ENCODE measurements around the gene LRTM2.
A peak's percentile ranks its signal among the peaks of the same experiment; 100 is the strongest.

The LRTM2 gene

DNA sequence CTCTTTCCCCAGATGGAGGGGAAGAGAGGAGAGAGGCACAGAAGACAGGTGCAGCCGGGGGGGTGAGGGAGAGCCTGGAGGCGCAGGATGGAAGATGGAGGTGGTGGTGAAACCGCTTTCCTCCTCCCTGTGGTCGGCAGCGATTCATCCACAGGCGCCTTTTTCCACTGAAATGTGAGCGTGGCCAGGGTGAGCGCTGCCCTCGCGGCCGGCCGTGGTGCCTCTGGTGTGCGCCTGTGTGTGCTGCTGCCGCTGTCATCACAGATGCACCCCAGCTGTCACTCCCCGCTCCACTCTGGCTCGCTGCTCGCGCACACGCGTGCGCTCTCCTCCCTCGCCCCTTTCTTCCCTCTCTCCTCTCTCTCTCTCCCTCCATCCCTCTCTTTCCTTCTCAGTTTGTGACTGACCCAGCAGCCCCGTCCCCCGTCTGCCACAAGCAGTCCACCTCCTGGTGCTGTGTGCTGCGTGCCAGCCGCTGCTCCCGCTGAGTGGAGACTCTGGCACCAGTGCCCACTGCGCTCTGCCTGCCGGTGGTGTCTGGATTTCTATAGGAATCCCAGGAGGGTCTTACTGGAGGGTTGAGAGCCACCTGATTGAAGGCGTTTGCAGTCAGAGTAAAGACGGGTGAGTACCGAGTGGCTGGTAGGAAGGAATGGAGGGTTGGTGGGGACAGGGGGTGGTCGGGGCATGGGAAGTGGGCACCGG, at the start of gene LRTM2:
Gene LRTM2, plus strand, starts transcription at position 375 of the 705 bp plus-strand sequence. CDS start 7,584 bp downstream, outside the sequence.
- DNase-seq = no peak

GRCh38 chr12:1773937-1774655, 46.3 kb upstream of the LRTM2 start:
- DNase-seq = no peak

- no peak for DNase-seq
These were observed 44.0 kb upstream of the LRTM2 start for GRCh38 chr12:1776170-1776921.

- no peak for DNase-seq
These were observed 42.6 kb upstream of the LRTM2 start for GRCh38 chr12:1777798-1778197.

GRCh38 chr12:1778911-1779310, 41.5 kb upstream of the LRTM2 start:
- no peak for DNase-seq

- no peak for DNase-seq
These were observed 40.6 kb upstream of the LRTM2 start for GRCh38 chr12:1779783-1780182.

- DNase-seq = no peak
These were observed 38.6 kb upstream of the LRTM2 start for GRCh38 chr12:1781772-1782171.

GRCh38 chr12:1782215-1782614, 38.1 kb upstream of the LRTM2 start:
- no peak for DNase-seq

- no peak for DNase-seq
These were observed 32.7 kb upstream of the LRTM2 start for GRCh38 chr12:1787714-1788113.

DNA sequence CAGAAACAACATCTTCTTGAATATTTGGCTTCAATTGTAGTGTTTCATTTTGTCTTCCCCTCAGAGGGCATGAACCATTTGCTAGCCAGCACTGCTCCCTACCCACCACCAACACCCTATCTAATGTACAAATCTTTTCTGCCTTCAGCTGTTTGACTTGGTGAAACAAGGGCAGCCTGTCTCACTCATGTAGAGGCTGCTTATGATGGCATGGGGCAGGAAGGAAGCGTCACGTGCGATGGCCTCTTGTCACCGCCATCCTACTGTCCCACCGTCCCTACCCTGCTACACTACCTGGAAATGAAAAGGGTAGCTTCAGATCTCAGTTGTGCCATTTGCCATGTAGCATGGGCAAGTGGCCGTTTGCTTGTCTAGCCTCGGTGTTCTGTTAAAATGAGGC, 29.9 kb upstream of the LRTM2 start:
- DNase-seq = no peak

- peak; percentile 66 for DNase-seq
These were observed 29.1 kb upstream of the LRTM2 start for GRCh38 chr12:1791104-1791841.

DNA sequence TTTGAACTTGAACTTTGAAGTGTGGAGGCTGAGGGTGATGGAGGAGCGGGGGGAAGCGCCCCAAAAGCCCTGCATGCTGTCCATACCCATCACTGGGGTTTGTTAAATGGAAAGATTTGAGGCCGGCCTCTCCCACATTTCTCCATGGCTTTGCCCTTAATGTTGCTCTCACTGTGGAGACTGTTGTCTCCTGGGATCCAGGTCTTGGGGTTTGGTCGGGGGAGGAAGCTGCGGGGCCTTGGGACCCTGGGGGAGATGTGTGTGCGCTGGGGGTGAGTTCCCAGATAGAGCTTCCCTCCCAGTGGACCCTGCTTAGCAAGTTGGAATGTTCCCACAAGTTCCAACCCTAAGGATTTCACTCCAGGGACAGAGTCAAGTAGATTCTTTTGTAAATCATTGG, 28.0 kb upstream of the LRTM2 start:
- no peak for DNase-seq

DNA sequence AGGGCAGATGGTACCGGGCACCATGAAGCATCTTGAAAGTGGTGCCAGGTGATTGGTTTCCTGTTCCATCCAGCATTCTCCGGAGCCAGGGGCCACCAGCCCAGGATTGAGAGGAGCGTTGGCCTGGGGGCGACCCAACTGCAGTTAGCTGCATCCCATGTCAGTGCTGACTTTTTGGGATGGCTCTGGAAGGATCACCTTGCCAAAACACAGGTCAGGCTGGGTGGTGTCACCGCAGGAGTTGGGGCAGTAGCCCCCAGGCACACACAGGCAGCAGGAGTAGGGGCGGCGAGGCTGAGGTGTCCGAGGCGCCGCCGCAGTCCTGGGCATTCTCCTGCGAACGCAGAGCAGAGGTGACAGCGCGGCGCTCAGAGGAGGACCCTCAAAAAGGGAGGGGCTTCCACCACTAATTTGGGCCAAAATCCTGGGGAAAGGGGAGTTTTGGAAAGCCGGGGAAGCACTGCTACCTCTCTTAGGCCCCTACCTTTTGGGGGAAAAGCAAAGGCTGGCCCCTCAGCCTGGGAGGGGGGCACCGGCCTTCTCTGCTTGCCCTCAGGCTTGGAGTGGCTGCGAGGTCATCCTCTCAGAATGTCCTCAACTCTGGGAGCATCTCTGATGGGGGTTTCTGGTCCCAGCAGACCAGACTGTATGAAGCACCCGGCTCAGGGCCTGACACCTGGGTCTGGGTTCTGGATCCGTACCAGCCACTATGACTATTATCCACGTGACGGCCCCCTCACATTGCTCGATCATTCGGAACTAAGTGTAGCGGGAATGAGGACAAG, 26.7 kb upstream of the LRTM2 start:
- no peak for DNase-seq

GRCh38 chr12:1794440-1795090, 25.8 kb upstream of the LRTM2 start:
- no peak for DNase-seq

- no peak for DNase-seq
These were observed 25.1 kb upstream of the LRTM2 start for GRCh38 chr12:1795221-1795784.

GRCh38 chr12:1795785-1796514, 24.4 kb upstream of the LRTM2 start:
- peak; percentile 93 for DNase-seq

DNA sequence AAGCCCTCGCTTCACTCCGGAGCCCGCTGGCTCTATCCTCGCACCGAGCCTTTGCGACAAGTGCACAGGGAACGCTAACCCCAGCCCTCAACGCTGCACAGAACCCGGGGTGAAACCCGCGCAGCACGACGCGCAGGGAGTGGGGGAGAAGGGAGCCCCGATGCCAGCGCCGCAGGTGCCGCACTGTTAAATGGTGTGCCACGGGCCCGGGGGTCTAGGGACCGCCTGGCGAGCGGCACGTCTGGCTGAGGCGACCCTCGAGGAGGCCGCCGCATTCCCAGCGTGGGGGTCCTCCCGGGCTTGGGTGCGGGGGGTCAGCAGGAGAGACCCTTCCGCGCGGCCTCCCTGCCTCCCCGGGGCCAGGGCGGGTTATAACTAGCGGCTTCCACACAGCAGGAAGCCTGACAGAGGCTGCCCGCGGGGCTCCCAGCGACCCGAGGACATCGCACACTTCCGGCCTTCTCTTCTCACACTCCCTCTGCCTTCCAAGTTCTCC, 23.8 kb upstream of the LRTM2 start:
- DNase-seq = peak; percentile 32

DNA sequence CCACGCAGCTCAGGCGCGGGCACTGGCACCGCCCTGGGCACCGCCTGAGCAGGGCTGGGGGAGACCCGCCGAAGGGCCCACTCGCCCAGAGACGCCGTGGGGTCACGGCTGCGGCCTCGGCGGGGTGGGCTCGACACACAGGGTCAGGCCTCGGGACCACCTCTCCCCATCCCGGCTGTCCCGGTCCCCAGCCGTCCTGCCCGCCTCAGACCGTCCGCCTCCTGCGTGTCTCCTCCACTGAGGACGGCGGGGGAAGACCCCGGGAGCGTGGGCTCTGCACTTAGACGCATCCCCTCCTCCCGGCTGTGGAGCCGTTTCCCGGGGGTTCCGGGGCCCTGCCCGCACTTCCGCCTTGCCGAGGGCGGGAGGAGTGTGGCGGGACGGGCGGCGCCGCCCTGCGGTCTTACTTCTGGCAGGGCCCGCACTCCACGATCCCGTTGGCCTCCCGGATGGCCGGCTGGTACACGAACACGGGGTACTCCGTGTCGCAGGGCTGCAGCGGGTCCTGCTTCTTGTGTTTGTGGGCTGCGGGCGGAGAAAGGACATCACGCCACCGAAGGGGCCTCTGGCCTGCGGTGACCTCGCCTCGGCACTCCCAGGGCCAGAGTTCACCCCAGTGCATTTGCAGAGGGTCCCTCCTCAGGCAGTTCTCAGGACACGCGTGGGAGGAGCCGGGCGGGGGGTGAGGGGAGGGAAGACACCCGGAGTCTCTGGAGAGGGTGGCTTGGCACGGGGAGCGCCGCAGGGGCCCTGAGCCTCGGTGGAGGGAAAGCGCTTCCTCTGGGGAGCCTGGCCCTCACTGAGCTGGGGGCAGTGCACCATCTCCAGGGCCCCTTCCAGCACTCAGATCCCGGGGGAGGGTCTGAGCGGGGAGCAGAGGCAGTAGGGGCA, 23.1 kb upstream of the LRTM2 start:
- DNase-seq = peak; percentile 49

DNA sequence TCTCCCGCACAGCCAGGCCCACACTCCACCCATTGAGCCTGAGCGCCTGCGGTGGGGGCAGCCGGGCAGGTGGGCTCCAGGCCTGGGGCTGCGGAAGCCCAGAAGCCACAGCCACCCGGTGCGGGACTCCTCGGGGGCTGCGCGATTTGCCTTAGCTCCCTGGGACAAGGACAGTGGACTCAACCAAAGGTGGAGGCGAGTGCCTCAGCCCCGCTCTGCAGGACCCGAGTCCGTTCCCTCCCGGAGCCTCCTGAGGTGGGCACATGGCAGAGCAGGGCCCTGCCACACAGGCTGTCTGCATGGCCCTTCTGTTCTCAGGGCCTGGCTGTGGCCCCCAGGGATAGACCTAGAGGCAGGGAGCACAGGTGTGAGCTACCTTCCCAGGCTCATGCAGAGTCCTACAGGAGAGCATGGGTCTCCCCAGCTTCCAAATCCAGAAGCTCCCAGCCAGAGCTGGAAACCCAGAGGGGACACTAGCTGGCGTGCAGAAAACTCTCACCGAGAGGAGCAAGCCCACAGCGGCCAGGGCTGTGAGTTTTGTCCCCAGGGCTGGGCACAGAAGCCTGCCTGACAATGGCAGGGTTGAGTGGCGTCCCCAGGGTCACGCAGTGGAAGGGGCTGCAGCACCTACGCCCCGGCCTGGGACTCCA, 22.2 kb upstream of the LRTM2 start:
- DNase-seq = no peak
